Measurements from ENCODE around the gene TMEM139.
A peak's percentile ranks its signal among the peaks of the same experiment; 100 is the strongest.

TMEM139 gene

DNA sequence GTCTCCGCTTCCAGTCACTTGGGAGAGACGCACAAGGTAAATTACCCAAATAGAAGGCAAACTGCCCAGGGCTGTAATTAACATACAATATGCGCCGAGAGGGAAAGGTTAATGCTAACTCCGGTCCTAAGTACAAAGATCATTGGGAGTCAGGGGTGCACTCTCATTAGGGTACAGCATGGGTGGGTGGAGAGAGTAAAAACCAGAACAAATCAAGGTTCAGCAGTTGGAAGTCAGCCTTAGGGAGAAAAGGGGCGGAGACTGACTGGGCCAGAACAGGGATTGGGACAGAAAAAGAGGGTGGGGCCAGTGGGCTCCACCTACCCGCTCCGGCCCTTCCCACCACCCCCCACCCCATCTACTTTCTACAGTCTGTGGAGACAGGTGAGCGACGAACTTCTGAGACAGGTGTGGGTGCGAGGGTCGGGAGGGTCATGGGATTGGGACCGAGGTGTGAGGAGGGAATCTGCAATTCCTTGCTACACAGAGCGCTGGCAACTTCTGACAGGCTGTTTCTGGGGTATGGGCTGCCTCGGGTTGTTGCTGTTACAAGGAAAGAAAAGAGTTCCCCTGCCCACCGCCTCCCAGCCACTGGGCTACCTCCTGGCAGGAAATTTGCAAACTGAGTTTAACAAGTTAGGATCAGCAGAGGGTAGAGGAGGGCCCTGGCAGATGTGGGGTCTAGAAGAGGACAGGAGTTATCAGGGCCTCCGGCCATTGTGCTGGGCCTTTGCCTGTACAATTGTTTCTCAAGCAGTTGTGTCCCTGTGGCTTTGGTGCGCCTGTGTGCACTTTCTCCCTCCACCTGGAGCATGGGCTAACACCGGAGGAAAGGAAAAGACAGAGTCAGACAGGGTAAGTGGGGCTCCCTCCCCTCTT lies at the start of gene TMEM139:
Gene TMEM139, plus strand, starts transcription at position 368 of the 879 bp plus-strand sequence. CDS start 1,000 bp downstream, outside the sequence.
- no peak for DNase-seq (ENCODE audit: low read depth in 1 of 2, low spot score in 1 of 2)

- DNase-seq (ENCODE audit: low read depth in 1 of 2, low spot score in 1 of 2), result no peak
Measured at GRCh38 chr7:143235561-143235960, 49.2 kb upstream of the TMEM139 start.

DNA sequence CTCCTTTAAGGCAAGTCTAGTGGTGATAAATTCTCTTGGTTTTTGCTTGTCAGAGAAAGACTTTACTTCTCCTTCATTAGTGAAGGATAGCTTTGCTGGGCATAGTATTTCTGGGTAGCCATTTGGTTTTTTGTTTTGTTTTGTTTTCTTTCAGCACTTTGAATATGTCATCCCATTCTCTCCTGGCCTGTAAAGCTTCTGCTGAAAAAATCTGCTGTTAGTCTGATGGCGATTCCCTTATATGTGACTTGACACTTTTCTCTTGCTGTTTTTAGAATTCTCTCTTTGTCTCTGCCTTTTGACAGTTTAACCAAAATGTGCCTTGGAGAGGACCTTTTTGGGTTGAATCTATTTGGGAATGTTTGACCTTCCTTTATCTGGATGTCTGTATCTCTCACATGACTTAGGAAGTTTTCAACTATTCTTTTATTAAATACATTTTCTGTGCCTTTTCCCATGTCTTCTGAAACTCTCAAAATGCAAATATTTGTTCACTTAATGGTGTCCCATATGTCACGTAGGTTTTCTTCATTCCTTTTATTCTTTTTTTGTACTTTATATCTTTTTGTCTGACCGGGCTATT lies 48.3 kb upstream of the TMEM139 start:
- DNase-seq (ENCODE audit: low read depth in 1 of 2, low spot score in 1 of 2), result no peak

DNA sequence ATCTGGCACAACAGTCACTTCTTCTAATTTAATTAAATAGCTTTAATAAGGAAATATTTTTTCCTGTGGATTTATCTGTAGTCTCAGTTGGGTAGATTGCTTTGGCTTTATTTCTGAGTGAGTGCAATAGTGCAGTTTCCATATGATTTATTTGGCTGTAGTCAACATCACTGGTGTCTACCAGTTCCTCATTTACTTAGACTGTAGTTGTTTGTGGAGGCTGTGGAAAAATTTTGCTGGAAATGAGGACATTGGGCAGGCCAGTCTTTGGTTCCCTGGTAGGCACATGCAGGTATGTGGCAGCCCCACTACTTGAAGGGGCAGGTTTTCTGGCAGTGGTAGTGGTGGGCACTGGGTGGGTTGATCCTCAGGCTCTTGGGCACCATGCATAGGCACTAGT lies 47.4 kb upstream of the TMEM139 start:
- no peak for DNase-seq (ENCODE audit: low read depth in 1 of 2, low spot score in 1 of 2)

DNA sequence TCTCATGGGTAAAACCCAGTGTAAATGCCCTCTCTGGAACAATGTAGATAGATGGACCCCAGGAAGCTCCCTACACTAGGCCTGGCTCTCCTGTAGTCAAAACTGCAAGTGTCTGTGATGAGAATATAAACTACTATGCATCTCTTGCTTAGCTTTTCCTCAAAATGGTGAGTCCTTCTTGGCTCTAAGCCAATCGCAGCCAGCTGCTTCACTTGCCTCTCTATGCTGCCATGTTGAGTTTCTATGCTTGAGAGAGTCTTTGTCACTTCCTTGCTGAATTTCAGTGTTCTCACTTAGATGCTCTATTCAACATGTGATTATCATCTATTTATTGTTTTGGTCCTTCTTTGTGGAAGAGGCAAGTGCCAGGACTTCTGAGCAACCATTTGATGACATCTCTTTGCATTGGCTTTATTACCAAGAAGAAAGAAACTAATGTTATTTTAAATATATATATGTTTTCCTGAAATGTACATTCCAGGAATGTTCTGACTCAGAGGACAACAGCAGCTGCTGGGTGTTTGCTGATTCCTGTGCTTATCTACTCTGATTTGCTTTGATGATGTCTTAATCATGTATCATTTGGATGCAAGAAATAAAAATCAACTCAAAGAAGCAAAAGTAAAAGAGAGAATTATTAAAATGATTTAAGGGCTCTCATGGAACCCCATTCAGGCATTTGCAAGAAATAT lies 46.3 kb upstream of the TMEM139 start:
- DNase-seq (ENCODE audit: low read depth in 1 of 2, low spot score in 1 of 2), result no peak

- no peak for DNase-seq (ENCODE audit: low read depth in 1 of 2, low spot score in 1 of 2)
Measured at GRCh38 chr7:143239813-143240212, 44.9 kb upstream of the TMEM139 start.

- DNase-seq (ENCODE audit: low read depth in 1 of 2, low spot score in 1 of 2), result peak in 1 of 2 donors; percentile 53
Measured at GRCh38 chr7:143240291-143241168, 44.2 kb upstream of the TMEM139 start.

GRCh38 chr7:143242306-143242705 lies 42.5 kb upstream of the TMEM139 start:
- DNase-seq (ENCODE audit: low read depth in 1 of 2, low spot score in 1 of 2), result no peak

DNA sequence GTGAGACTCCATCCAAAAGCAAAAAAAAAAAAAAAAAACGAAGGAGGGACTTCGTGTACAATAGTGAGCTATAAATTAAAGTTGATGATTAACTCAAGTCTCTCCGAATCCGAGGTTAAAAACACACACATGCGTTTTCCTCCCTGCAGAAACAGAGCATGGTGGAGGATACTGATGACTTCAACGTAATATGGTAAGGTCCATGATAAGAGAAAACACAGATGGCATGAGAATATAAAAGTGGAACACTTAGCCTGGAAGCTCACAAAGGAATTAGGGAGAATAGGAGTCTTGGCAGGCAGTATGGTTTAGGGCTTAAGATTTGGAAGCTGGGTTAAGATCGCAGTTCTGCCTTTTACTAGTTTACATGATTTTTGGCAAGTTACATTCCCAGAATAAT lies 41.6 kb upstream of the TMEM139 start:
- DNase-seq (ENCODE audit: low read depth in 1 of 2, low spot score in 1 of 2), result no peak

DNA sequence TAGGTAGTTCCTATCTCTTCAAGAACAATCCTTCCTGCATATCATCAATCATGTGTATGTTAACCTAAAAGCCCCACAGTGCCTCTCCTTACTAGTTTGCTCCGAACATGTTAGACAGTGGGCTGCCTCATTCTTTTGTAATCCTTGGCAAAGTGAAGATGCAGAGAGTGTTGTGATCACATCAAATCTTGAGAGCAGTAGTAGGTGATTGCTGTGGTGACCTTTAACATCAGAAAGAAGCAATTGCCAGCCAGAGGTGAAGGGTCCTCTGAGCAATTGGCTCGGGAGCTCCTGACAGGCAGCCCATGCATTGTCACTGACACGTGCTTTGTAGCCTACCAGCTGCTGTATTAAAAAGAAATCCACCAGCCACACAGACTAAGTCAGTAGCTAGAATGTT lies 41.1 kb upstream of the TMEM139 start:
- DNase-seq (ENCODE audit: low read depth in 1 of 2, low spot score in 1 of 2), result no peak

DNA sequence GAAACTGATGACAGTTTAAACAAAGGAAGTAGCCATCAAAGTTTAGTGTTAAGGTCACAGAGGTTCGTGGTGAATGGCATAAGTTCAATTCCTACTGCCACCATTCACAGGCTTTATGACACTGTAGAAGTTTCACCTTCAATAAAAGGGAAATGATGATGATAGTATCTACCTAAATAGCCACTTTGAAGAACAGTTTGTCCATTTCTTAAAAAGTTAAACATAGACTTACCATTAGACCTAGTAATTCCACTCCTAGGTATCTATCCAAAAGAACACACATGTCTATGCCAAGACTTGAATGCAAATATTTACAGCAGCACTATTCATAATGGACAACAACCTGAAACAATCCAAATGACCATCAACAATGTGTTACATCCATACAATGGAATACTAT lies 40.4 kb upstream of the TMEM139 start:
- no peak for DNase-seq (ENCODE audit: low read depth in 1 of 2, low spot score in 1 of 2)

DNA sequence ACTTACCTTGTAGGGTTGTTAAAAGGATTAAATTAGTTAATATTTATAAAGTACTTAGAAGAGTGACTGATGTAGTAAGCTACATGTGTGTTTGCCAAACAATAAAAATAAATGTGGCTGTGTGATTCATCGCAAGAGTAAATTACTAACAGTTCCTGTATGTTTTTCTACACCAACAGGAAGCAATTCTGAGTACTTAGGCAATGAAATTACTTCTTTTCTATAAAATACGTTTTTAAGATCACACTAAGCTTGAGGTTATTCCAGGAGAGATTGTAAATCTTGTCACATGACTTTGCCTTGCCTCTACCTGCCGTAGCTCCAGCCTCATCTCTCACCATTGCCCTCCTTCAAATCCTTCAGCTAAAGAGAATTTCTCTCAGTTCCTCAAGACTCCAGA lies 39.6 kb upstream of the TMEM139 start:
- DNase-seq (ENCODE audit: low read depth in 1 of 2, low spot score in 1 of 2), result no peak

GRCh38 chr7:143247372-143247771 lies 37.4 kb upstream of the TMEM139 start:
- no peak for DNase-seq (ENCODE audit: low read depth in 1 of 2, low spot score in 1 of 2)

GRCh38 chr7:143248761-143249354 lies 35.9 kb upstream of the TMEM139 start:
- DNase-seq (ENCODE audit: low read depth in 1 of 2, low spot score in 1 of 2), result no peak

DNA sequence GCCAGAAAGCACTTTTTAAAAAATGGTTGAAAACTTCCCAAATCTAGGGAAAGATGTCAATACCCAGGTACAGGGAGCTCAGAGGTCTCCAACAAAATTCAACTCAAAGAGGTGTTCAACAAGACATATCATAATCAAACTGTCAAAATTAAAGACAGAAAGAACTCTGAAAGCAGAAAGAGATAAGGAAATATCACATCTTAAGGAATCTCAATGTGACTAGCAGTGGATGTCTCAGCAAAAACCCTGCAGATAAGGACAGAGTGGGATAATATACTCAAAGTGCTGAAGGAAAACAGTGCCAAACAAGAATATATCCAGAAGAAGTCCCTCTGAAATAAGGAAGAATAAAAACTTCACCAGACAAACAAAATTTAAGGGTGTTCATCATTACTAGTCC lies 34.6 kb upstream of the TMEM139 start:
- DNase-seq (ENCODE audit: low read depth in 1 of 2, low spot score in 1 of 2), result no peak

DNA sequence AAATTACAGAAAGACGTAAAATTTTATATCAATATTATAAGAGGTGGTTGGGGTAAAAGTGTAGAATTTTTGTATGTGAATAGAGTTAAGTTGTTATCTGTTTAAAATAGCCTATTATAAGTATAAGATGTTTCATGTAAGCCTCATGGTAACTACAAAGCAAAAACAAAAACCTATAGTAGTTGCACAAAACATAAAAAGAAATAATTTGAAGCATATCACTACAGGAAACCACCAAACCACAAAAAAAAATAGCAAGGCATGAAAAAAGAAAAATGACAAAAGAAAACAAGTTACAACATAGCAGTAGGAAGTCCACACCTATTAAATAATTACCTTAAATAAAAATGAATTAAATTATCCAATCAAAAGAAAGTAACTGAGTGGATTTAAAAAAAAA lies 33.9 kb upstream of the TMEM139 start:
- DNase-seq (ENCODE audit: low read depth in 1 of 2, low spot score in 1 of 2), result no peak

DNA sequence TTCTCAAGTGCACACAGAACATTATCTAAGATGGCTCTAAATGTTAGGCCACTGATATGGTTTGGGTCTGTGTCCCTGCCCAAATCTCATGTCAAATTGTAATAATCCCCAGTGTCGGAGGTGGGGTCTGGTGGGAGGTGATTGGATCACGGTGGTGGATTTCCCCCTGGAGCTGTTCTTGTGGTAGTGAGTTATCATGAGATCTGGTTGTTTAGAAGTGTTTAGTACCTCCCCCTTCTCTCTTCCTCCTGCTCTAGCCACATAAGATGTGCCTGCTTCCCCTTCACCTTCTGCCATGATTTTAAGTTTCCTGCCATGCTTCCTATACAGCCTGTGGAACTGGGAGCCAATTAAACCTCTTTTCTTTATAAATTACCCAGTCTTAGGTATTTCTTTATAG lies 32.8 kb upstream of the TMEM139 start:
- no peak for DNase-seq (ENCODE audit: low read depth in 1 of 2, low spot score in 1 of 2)

- no peak for DNase-seq (ENCODE audit: low read depth in 1 of 2, low spot score in 1 of 2)
Measured at GRCh38 chr7:143255564-143255963, 29.2 kb upstream of the TMEM139 start.

GRCh38 chr7:143256325-143256724 lies 28.4 kb upstream of the TMEM139 start:
- DNase-seq (ENCODE audit: low read depth in 1 of 2, low spot score in 1 of 2), result no peak

DNA sequence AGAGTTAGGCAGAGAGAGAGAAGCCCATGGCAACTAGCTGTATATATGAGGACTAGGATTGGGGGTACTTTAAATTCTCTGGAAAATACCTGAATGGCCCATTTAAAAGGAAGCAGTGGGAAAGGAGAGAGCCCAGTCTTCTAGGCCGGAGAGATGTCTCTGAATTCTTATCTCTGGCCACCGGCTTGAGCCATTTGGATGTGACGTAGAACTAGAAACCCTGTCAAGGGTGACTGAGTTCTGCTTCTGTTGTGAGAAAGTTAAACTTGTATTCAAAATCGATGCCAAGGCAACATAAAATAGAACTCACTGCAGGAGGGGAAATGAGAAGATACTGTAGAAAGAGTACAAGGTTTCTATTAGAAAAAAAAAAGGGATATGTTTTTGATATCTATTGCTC lies 27.8 kb upstream of the TMEM139 start:
- DNase-seq (ENCODE audit: low read depth in 1 of 2, low spot score in 1 of 2), result no peak

DNA sequence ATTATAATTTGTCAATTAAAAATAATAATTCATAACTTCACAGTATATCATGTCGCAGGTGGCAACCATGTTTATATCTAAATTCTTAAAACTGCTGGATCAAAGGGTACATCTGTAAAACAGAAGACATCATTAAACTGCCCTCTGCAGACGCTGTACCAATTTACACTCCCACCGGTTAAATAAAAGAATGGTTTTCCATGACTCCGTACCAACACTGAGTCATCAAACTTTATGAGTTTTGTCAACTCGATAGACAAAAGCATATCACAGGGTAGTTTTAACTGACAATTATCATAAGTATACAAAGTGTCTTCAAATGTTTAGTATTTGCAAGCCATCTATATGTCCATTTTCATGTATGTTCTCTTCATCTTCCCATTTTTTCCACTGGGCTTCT lies 27.3 kb upstream of the TMEM139 start:
- no peak for DNase-seq (ENCODE audit: low read depth in 1 of 2, low spot score in 1 of 2)
